ENCODE measurements around the gene PDE4D. TPM values are rescaled to one million over a fixed set of nuclear protein-coding genes. Genes with fewer than 3 reads are reported as not detected.

Gene PDE4D
- total and polyA plus RNA-seq, 2 donors (not counting 1 experiment from before 2014, with no cell fraction given): 14.9 to 171 TPM

DNA sequence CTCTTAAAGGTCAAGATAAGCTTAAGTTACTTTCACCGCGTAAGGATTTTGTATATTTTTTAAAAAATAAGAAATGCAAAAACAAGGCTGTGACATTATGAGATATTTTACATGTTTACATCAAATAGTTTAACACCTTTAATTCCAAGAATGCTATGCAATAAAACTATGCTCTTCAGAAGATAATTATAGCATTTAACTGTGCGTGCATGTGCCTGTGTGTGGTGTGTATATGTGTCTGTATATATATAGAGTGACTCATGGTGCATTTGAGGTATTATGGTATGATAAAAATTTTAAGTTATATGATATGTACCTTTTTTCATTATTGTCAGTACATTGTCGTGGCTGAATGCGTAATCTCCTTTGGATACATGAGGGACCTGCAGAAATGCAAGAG is 539.3 kb downstream of the PDE4D start:
- Histone ChIP-seq H3K79me2 (ENCODE audit: control insufficient read depth, insufficient read depth, low read length) (no peaks in the 10 kb centered on the region), H4K20me1 (ENCODE audit: control insufficient read depth, insufficient read depth, low read length, poor library complexity, severe bottlenecking) (no peaks in the 10 kb centered on the region), H3K27ac (ENCODE audit: low read length in 2 of 2) (no peak overlapping the region), H3K4me3 (ENCODE audit: control extremely low read depth in 1 of 5, extremely low read depth in 1 of 5, insufficient read depth in 1 of 5, low read depth in 2 of 5, low read length in 4 of 5) (no peak overlapping the region), H3K27me3 (replicated peaks in 1 of 4; ENCODE audit: control extremely low read depth in 1 of 4, control insufficient read depth in 3 of 4, insufficient read depth in 4 of 4, low read length in 3 of 4) (no peaks in the 10 kb centered on the region), H3K9me3 (ENCODE audit: control extremely low read depth in 1 of 3, control insufficient read depth in 2 of 3, insufficient read depth in 1 of 3, low read length in 2 of 3) (no peaks in the 10 kb centered on the region), H3K36me3 (replicated peaks in 1 of 2; ENCODE audit: control extremely low read depth in 1 of 2, control insufficient read depth in 1 of 2, extremely low read depth in 1 of 2, insufficient read depth in 2 of 2, low read length in 1 of 2) (no peaks in the 10 kb centered on the region), H2AFZ (ENCODE audit: insufficient read depth, low read depth, low read length, poor library complexity, severe bottlenecking) (no peak overlapping the region), H3K4me1 (ENCODE audit: control insufficient read depth in 2 of 2, insufficient read depth in 2 of 2, low read length in 2 of 2) (no peaks in the 10 kb centered on the region), H3K9ac (ENCODE audit: low read length) (no peak overlapping the region), H3K4me2 (replicated peaks; ENCODE audit: low read depth, low read length, poor library complexity, severe bottlenecking) (no peak overlapping the region)
- TF ChIP-seq, protein P1, sequence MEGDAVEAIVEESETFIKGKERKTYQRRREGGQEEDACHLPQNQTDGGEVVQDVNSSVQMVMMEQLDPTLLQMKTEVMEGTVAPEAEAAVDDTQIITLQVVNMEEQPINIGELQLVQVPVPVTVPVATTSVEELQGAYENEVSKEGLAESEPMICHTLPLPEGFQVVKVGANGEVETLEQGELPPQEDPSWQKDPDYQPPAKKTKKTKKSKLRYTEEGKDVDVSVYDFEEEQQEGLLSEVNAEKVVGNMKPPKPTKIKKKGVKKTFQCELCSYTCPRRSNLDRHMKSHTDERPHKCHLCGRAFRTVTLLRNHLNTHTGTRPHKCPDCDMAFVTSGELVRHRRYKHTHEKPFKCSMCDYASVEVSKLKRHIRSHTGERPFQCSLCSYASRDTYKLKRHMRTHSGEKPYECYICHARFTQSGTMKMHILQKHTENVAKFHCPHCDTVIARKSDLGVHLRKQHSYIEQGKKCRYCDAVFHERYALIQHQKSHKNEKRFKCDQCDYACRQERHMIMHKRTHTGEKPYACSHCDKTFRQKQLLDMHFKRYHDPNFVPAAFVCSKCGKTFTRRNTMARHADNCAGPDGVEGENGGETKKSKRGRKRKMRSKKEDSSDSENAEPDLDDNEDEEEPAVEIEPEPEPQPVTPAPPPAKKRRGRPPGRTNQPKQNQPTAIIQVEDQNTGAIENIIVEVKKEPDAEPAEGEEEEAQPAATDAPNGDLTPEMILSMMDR (IDR thresholded peaks at IDR 0.05): no peak
- no peak for TF ChIP-seq EZH2 (IDR thresholded peaks at IDR 0.05; ENCODE audit: borderline replicate concordance, insufficient read depth, low read depth, low read length, poor library complexity, severe bottlenecking)
- POLR2A ChIA-PET: no interaction called here
- CTCF ChIA-PET: no interaction called here
- ATAC-seq (ENCODE audit: low read depth): no peak
- Mint-ChIP-seq H3K4me1 (no peaks in the 10 kb centered on the region), H3K27ac (no peak overlapping the region), H3K4me3 (no peak overlapping the region), H3K27me3 (no peaks in the 10 kb centered on the region), H3K9me3 (ENCODE audit: insufficient read depth) (no peaks in the 10 kb centered on the region)
- intact Hi-C loops (cut with micrococcal nuclease): no loop called here
- WGBS (ENCODE audit: insufficient coverage): no CpG with 5 or more reads among the region's 5 CpGs
- no peak for DNase-seq

DNA sequence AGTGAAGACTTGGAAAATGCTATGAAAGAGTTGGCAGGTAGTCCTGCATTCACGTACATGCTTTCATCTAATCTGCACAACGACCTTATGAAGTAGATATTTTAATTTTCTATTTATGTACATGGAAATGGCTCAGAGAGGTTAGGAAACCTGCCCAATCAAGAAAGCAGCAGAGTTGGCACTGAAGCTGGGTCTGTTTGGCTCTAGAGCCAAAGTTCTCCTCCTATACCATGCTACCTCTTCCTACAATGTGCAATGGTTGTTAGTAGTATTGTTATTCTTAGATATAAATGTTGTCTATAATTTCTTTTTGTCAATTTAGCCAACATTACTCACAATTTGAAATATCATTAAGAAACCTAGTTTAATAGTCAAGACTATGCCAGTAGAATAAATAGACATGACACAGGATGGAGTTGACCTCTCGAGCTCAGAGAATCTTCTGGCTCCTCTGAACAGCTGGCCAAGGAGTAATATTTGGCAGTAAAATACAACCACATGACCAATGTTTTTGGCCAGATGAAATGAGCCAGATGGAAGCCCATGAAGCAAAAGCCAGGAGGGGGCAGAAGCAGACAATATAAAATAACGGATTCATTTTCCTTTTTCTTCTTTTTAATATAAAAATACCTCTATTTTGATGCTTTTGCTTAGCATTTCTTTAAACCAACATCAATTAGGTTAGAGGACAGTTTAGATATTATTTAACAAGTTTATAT is 542.3 kb downstream of the PDE4D start:
- H3K9ac ChIP-seq (ENCODE audit: low read length): no peak overlapping the region
- H3K4me1 ChIP-seq (ENCODE audit: control insufficient read depth in 2 of 2, insufficient read depth in 2 of 2, low read length in 2 of 2): no peaks in the 10 kb centered on the region
- ChIA-PET POLR2A (no interaction called here), CTCF (interaction anchor here (0.7 to 3.1 kb wide), 2 partner anchors 14 to 163 kb away, joined by 4 to 16 read pairs; no protein-coding TSS in a partner anchor)
- H3K4me3 Mint-ChIP-seq: no peak overlapping the region
- H3K27ac Mint-ChIP-seq: no peak overlapping the region
- H3K36me3 ChIP-seq (replicated peaks in 1 of 2; ENCODE audit: control extremely low read depth in 1 of 2, control insufficient read depth in 1 of 2, extremely low read depth in 1 of 2, insufficient read depth in 2 of 2, low read length in 1 of 2): no peaks in the 10 kb centered on the region
- no peak overlapping the region for H2AFZ ChIP-seq (ENCODE audit: insufficient read depth, low read depth, low read length, poor library complexity, severe bottlenecking)
- no peak overlapping the region for H3K4me3 ChIP-seq (ENCODE audit: control extremely low read depth in 1 of 5, extremely low read depth in 1 of 5, insufficient read depth in 1 of 5, low read depth in 2 of 5, low read length in 4 of 5)
- DNase-seq (no peak), ATAC-seq (ENCODE audit: low read depth) (no peak)
- no peaks in the 10 kb centered on the region for H3K27me3 ChIP-seq (replicated peaks in 1 of 4; ENCODE audit: control extremely low read depth in 1 of 4, control insufficient read depth in 3 of 4, insufficient read depth in 4 of 4, low read length in 3 of 4)
- TF ChIP-seq, protein P1 (IDR thresholded peaks at IDR 0.05): no peak
- TF ChIP-seq EZH2 (IDR thresholded peaks at IDR 0.05; ENCODE audit: borderline replicate concordance, insufficient read depth, low read depth, low read length, poor library complexity, severe bottlenecking): no peak
- H3K4me2 ChIP-seq (replicated peaks; ENCODE audit: low read depth, low read length, poor library complexity, severe bottlenecking): no peak overlapping the region
- no peaks in the 10 kb centered on the region for H3K9me3 ChIP-seq (ENCODE audit: control extremely low read depth in 1 of 3, control insufficient read depth in 2 of 3, insufficient read depth in 1 of 3, low read length in 2 of 3)
- H3K4me1 Mint-ChIP-seq: no peaks in the 10 kb centered on the region
- no peaks in the 10 kb centered on the region for H3K27me3 Mint-ChIP-seq
- no peaks in the 10 kb centered on the region for H4K20me1 ChIP-seq (ENCODE audit: control insufficient read depth, insufficient read depth, low read length, poor library complexity, severe bottlenecking)
- no peak overlapping the region for H3K27ac ChIP-seq (ENCODE audit: low read length in 2 of 2)
- intact Hi-C loops (cut with micrococcal nuclease): no loop called here
- H3K9me3 Mint-ChIP-seq (ENCODE audit: insufficient read depth): no peaks in the 10 kb centered on the region
- WGBS (ENCODE audit: insufficient coverage): no CpG with 5 or more reads among the region's 4 CpGs
- H3K79me2 ChIP-seq (ENCODE audit: control insufficient read depth, insufficient read depth, low read length): no peaks in the 10 kb centered on the region
